ENCODE measurements around the gene GRK5.
"Not testable (repeated sequence)": the region's sequence is repeated elsewhere in the genome, so short reads cannot be mapped to it uniquely, and the experiment has no call there.

GRK5 gene

DNA sequence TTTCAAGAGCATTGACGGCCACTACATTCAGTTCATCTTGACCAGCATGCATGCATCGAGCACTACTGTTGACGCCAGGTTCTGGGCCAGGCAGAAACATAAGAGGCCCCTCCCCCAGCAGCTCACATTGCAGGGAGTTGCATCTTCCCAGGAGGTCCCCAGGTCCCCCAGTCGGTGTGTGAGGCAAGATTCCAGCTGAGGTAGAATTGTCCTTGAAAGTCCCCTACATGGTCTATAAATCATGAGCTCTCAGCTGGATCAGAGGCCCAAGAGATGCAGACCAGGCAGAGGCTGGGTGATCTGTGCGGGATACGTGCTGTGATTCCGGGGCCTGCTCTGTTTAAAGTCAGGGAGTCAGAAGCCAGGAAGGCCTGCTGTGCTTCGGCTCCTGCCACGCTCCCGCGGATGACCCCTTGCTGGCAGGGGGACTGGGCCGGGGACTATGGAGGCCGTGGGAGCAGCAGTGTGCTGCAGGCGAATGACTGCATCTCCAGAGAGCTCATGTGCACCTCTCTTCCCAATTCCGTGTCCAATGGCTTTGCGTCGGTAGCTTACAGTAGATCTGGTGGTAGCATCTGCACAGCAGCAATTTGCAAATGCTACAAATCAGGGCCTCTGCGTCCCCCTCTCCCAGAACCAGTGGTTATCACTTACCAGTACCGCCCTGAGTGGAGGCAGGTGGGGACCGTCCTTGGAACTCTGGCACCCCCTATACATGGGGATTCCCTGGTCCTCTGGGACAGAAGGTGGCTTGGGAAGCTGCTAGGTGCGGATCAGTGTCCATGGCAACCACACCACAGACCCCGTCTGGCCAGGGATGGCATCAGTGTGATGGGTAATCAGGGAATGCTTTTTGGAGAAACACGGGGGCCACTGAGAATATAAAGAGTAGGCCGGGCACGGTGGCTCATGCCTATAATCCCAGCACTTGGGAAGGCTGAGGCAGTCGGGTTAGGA is 241.5 kb downstream of the GRK5 start:
- no peak for DNase-seq

DNA sequence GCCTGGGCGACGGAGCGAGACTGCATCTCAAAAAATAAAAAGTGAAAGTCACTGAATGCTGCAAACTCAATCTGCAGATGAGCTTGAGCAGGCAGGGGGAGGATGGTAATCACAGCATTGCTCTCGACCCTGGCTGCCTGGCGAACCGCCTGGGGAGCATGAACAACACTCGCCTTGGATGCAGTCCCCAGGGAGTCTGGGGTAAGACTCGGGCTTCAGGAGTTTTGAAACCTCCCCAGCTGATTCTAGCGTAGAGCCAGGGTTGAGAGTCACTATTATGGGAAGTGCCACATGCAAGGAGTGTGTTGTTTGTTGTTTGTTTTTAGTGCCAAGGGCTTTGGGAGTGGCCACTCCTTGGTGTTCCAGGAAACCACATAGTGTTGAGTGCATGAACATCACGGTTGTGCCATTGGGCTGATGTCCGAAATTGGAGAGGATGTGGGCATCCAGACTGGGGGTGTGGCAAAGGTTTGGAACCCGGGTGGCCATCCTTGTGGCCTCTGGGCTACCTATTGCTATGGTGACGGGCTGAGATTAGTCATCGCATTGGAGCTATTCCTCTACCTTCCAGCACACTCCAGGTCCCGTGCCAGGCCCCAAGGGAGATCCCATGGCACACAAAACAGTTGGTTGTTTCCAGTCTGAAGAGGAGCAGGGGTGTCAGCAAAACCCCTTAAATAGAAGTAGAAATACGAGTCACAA is 242.5 kb downstream of the GRK5 start:
- no peak for DNase-seq

DNA sequence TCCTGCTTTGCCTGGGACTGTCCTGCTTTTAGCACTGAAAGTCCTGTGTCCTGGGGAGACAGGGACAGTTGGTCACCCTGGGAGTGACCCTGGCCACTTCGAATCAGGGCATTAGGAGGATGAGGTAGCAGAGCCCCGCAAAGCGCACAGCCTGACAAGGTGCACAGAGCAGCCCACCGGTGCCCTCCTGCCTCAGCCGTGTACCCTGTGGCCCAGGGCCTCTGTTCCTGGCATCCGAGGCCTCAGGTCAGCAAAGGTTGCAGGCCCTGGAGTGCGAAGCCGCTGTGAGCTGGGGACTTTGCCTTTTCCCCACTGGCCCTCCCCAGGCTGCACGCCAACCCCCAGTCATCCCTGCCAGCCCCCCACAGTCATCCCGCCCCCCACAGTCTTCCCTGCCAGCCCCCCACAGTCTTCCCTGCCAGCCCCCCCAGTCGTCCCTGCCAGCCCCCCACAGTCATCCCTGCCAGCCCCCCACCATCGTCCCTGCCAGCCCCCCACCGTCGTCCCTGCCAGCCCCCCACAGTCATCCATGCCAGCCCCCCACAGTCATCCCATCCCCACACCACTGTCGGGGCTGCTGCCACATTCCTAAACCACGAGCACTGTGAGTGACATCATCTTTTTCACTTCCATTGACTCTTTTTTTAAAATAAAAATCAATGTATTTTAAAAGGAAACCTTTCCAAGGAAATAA is 243.4 kb downstream of the GRK5 start:
- no peak for DNase-seq

- no peak for DNase-seq
Observed at GRCh38 chr10:119451300-119451896, 244.0 kb downstream of the GRK5 start.

DNA sequence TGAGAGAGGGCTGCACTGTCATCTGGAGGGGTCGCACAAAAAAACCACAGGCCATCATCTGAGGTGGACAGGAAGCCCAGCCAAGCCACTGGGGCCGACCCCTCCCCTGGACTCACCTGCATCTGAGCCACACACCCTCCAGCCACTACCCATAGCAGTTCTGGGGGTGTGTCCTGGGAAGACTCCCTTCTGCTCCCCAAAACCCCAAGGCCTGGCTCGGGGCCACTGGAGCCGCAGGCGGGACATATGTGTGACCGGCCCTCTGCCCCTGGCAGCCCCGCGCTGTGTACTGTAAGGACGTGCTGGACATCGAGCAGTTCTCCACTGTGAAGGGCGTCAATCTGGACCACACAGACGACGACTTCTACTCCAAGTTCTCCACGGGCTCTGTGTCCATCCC is 245.0 kb downstream of the GRK5 start:
- no peak for DNase-seq

- no peak for DNase-seq
Observed at GRCh38 chr10:119453313-119453712, 245.9 kb downstream of the GRK5 start.

DNA sequence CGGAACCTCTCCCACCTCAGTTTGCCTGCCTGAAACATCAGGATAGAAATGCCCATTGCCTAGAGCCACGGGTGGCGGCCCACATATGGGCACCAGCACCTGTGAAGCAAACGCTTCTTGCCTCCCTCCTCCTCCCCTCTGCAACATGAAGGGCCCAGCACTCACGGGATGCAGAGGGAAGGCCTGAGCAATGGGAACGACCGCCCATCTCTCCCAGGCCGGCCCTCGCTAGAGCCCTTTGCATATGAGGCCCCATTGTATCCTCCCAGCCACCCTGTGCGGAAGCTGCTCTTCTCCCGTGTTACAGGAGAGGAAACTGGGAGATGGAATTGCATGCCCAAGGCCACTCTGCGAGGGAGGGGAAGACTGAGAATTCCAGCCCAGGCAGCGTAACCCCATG is 246.9 kb downstream of the GRK5 start:
- no peak for DNase-seq

- DNase-seq = no peak
Observed at GRCh38 chr10:119454990-119455389, 247.6 kb downstream of the GRK5 start.

DNA sequence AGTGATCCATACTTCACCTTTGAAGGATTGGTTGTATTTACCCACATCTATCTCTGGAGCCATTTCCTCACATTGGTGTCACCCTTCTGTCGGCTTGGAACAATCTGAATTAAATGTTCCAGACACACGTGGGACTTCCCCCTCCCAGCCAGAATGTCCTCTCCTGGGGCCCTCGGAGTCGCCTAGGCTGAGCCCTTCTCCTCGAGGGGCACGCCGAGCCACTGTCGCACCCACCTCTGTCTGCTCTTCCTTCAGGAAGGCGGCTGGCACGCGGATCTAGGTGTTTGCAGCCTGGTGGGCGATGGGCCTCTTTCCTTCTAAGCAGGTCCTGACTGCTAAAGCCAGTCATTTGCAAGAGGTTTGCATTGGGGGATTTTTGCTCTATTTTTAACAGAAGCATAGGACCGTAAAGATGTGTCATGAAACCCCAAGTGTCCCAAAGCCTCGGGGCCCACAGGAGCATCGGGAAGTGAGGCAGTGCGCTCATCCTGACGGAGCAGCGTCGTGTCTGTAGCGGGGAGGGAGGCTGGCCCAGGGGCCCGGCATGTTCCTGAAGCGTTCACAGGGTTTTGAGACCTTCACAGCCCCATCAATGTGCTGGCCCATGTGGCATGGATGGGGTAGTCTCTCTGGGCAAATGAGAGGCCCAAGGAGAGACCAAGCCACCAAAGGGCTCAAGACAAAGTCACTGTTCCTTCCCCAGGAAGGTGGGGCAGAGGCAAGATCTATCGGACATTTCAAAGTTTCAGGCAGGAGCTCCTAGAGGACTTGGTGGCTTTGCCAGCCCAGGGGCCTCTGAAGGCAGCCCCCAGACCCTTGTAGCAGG is 248.5 kb downstream of the GRK5 start:
- no peak for DNase-seq

GRCh38 chr10:119456435-119456810 is 249.1 kb downstream of the GRK5 start:
- no peak for DNase-seq

DNA sequence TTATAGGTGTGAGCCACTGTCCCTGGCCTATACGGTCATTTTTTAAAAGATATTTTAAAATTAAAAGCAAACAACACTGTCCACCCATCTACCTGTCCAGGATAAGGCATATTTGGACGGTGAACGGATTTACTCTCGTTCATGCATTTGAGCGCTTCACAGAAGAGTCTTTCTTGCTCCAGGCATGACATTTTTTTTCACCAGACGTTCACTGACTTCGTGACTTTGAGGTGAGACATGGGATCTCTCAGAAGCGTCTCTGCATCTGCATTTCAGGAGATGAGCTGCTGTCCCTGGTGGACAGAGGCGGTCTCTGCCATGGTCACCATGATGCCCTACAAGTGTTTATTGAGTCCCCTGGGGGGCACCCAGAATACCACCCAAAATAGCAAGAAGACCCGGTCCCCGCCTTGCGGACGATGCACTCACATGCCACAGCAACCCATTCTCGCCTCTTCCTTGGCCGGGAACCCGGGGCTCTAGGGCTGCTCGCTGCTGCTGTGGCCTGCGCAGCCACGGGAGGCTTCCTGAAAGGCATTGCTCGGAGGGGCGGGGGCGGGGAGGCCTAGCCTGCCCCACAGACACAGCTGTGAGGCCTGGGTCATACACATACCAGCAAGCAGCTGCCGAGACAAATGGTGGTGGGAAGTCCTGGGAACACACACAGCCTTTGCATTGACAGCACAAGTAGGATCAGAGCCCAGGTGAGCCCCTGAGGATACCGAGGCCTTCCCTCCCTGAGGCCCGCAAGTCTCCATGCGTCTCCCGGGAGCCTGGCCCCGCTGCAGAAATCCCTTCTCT is 250.8 kb downstream of the GRK5 start:
- no peak for DNase-seq

GRCh38 chr10:119459681-119460340 is 252.4 kb downstream of the GRK5 start:
- DNase-seq = no peak

GRCh38 chr10:119460369-119461195 is 253.2 kb downstream of the GRK5 start:
- no peak for DNase-seq

- DNase-seq = no peak
Observed at GRCh38 chr10:119461380-119461779, 254.0 kb downstream of the GRK5 start.

DNA sequence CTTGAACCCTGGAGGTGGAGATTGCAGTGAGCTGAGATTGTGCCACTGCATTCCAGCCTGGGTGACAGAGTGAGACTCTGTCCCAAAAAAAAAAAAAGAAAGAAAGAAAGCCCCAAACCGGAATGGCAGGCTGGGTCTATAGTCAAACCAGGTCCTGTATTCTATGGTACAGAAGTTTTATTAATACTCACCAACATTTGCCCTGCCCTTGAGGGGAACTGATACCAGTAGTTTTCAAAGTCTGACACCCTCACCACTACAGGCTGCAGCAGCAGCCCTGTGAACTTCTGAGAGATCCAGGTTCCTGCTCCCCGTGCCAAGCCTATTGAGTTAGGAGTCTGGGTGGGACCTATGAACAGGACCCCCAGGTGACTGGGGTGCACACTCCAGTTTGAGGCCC is 254.6 kb downstream of the GRK5 start:
- no peak for DNase-seq

GRCh38 chr10:119462773-119463172 is 255.4 kb downstream of the GRK5 start:
- no peak for DNase-seq

DNA sequence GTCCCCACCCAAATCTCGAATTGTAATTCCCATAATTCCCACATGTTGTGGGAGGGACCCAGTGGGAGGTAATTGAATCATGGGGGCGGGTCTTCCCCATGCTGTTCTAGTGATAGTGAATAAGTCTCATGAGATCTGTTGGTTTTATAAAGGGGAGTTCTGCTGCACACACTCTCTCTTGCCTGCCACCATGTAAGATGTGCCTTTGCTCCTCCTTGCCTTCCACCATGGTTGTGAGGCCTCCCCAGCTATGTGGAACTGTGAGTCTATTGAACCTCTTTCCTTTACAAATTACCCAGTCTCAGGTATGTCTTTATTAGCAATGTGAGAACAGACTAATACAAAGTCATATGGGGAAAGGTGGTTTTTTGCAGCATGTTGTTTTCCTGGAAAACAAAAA is 255.8 kb downstream of the GRK5 start:
- DNase-seq = not testable (repeated sequence)

DNA sequence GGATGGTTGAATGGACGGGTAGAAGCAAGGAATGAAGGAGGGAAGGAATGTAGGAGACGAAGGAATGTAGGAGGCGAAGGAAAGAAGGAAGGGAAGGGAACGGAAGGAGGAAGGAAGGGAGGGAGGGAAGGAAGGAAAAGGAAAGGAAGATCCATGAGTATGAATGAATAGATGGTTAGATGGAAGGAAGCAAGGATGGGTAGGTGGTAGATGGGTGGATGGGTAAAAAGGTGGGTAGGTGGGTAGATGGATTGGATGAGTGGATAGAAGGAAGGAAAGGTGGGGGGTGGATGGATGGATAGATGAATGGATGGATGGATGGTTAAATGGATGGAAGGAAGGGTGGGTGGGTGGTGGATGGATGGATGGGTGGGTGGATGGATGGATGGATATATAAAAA is 257.7 kb downstream of the GRK5 start:
- DNase-seq = no peak

GRCh38 chr10:119466076-119466475 is 258.7 kb downstream of the GRK5 start:
- DNase-seq = no peak

- no peak for DNase-seq
Observed at GRCh38 chr10:119466655-119467054, 259.3 kb downstream of the GRK5 start.

Data from NCI-H446 (cell line).